ENCODE results near the gene SERPINE3.

SERPINE3 gene

DNA sequence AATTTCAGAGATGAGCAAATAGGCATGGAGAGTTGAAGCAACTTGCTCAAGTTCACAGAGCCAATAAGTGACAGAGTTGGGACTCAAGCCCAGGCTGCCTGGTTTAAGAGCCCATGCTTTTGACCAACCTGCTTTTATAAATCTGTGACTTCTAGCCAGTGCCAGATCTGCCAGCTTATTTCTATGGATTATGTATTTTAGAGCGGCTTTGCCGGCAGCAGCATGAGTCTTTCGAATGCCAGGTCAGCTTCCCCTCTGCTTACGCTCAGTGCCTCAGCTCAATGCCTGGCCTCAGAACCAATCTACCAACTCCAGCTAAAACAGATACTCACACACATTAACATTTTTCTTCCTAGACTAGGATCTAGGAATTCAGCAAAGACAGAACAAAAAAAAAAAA lies 2.3 kb downstream of the SERPINE3 start:
- no peak for DNase-seq (ENCODE audit: low read depth in 2 of 2)
- TF ChIP-seq, protein P1, sequence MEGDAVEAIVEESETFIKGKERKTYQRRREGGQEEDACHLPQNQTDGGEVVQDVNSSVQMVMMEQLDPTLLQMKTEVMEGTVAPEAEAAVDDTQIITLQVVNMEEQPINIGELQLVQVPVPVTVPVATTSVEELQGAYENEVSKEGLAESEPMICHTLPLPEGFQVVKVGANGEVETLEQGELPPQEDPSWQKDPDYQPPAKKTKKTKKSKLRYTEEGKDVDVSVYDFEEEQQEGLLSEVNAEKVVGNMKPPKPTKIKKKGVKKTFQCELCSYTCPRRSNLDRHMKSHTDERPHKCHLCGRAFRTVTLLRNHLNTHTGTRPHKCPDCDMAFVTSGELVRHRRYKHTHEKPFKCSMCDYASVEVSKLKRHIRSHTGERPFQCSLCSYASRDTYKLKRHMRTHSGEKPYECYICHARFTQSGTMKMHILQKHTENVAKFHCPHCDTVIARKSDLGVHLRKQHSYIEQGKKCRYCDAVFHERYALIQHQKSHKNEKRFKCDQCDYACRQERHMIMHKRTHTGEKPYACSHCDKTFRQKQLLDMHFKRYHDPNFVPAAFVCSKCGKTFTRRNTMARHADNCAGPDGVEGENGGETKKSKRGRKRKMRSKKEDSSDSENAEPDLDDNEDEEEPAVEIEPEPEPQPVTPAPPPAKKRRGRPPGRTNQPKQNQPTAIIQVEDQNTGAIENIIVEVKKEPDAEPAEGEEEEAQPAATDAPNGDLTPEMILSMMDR (IDR thresholded peaks at IDR 0.05; ENCODE audit: low read depth, low read length), result no peak
- H3K4me3 ChIP-seq (replicated peaks in 1 of 2; ENCODE audit: low read depth in 2 of 2, low read length in 2 of 2), result no peak overlapping the region

DNA sequence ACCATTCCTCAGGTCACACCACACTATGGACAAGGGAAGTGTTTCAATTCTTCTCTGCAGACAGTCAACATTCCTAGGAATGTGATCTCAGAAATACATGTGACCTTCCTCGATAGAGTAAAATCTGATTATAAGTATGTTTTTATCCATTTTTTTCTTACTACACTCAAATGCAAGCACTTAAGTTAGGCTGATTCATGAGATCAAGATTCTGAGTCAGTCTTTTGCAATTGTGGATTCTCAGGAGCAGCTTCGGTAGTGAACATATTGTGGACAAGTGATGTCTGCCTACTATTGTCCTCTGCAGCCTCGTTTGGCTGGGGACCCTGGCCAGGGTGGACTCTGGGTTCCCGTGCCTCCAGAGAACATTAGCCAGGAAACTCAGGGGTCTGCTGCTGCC lies 3.2 kb downstream of the SERPINE3 start:
- TF ChIP-seq, protein P1 (IDR thresholded peaks at IDR 0.05; ENCODE audit: low read depth, low read length), result no peak
- no peak overlapping the region for H3K4me3 ChIP-seq (replicated peaks in 1 of 2; ENCODE audit: low read depth in 2 of 2, low read length in 2 of 2)
- DNase-seq (ENCODE audit: low read depth in 2 of 2), result peak; percentile 41 to 82

GRCh38 chr13:51343475-51343874 lies 4.0 kb downstream of the SERPINE3 start:
- no peak overlapping the region for H3K4me3 ChIP-seq (replicated peaks in 1 of 2; ENCODE audit: low read depth in 2 of 2, low read length in 2 of 2)
- TF ChIP-seq, protein P1 (IDR thresholded peaks at IDR 0.05; ENCODE audit: low read depth, low read length), result no peak
- DNase-seq (ENCODE audit: low read depth in 2 of 2), result no peak

DNA sequence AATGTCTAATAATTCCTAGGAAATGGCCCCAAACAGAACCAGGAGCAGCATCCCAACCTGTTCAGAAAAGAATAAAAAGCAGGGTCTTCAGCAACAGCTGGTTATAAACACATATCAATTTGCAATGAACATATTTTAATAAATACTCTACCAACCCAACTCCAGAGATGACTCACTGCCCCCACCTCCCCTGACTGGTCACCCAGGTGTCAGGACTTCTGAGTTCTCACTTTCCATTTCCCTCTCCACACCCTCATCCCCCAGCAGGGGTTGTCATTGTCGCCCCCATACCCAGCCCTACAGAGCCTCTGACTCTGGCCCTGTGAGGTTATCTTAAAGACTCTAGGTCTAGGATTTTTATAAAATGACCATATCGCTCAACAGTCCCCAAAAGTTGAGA lies 6.9 kb downstream of the SERPINE3 start:
- TF ChIP-seq, protein P1 (IDR thresholded peaks at IDR 0.05; ENCODE audit: low read depth, low read length), result no peak
- no peak for DNase-seq (ENCODE audit: low read depth in 2 of 2)
- H3K4me3 ChIP-seq (replicated peaks in 1 of 2; ENCODE audit: low read depth in 2 of 2, low read length in 2 of 2), result no peak overlapping the region

DNA sequence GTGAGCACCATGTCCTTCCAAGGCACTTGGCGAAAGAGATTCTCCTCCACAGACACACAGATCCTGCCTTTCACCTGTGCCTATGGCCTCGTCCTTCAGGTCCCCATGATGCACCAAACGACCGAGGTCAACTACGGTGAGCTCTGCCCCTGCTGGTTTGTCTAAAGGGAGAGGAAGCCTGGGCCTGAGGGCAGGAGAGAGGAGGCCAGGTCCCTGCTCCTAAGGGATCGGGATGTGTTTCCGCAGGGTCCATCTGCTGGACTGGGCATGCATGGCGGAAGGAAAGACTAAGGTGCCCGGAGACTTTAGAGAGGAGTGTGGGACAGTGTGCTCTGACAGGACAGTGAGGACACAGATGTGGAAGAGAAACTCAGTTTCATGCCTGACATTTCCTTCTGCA lies 7.6 kb downstream of the SERPINE3 start:
- DNase-seq (ENCODE audit: low read depth in 2 of 2), result no peak
- TF ChIP-seq, protein P1 (IDR thresholded peaks at IDR 0.05; ENCODE audit: low read depth, low read length), result no peak

DNA sequence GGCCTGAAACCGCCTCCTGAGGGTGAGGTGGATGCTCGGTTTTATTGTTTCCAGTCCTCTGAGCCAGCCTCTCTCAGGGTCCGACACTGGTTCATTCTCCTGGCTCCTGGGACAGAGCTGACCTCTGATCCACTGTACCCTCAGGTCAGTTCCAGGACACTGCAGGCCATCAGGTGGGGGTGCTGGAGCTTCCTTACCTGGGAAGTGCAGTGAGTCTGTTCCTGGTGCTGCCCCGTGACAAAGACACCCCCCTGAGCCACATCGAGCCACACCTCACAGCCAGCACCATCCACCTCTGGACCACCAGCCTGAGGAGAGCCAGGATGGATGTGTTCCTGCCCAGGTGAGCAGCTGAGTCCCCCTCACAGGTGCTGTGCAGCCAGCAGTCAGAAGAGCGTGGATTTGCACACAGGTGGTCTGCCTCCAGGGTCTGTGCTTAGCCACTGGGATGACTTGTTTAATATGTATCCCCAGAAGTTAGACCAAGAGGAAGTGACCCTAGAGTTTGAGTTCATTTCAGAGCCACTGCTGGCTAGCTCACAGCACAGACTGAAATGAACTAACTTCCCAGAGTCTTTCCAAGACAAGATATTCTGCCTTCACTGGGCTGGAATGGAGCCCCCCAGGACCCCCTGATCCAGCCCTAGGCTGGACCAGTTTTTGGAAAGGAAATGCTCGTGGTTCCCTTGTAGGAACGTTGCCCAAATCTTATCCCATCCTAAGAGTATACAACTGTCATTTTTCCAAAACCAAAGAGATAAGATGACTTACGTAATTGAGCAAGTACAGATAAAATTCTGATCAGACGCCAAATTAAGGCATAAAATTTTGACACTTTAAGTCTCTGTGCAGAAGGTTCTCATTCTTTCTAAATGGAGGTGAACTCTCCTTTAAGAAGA lies 8.8 kb downstream of the SERPINE3 start:
- H3K4me3 ChIP-seq (replicated peaks in 1 of 2; ENCODE audit: low read depth in 2 of 2, low read length in 2 of 2), result no peak overlapping the region
- DNase-seq (ENCODE audit: low read depth in 2 of 2), result peak in 1 of 2 donors; percentile 26
- TF ChIP-seq, protein P1 (IDR thresholded peaks at IDR 0.05; ENCODE audit: low read depth, low read length), result no peak

More for the DNA sequence above, 7.6 kb downstream of the SERPINE3 start:
- no peak overlapping the region for H3K4me3 ChIP-seq (replicated peaks in 1 of 2; ENCODE audit: low read depth in 2 of 2, low read length in 2 of 2)
